GM23248 (cell line): Measurements from ENCODE around the gene B4GALT3.

Experiments used
- EZH2 ChIP-seq: fragments of 200-600 bp; sonication (generic); IDR thresholded peaks from 2 replicates; pipeline ENCODE4 v1.6.1; 2018; ENCODE audit warnings: antibody characterized with exemption, mild to moderate bottlenecking; ENCODE audit not compliant: insufficient read depth, poor library complexity, severe bottlenecking
- EZH2phosphoT487 ChIP-seq: fragments of 200-600 bp; sonication (generic); IDR thresholded peaks from 2 replicates; pipeline ENCODE4 v1.6.1; 2018; ENCODE audit warnings: antibody characterized with exemption, moderate library complexity, mild to moderate bottlenecking, low read depth; ENCODE audit not compliant: insufficient read depth

DNA sequence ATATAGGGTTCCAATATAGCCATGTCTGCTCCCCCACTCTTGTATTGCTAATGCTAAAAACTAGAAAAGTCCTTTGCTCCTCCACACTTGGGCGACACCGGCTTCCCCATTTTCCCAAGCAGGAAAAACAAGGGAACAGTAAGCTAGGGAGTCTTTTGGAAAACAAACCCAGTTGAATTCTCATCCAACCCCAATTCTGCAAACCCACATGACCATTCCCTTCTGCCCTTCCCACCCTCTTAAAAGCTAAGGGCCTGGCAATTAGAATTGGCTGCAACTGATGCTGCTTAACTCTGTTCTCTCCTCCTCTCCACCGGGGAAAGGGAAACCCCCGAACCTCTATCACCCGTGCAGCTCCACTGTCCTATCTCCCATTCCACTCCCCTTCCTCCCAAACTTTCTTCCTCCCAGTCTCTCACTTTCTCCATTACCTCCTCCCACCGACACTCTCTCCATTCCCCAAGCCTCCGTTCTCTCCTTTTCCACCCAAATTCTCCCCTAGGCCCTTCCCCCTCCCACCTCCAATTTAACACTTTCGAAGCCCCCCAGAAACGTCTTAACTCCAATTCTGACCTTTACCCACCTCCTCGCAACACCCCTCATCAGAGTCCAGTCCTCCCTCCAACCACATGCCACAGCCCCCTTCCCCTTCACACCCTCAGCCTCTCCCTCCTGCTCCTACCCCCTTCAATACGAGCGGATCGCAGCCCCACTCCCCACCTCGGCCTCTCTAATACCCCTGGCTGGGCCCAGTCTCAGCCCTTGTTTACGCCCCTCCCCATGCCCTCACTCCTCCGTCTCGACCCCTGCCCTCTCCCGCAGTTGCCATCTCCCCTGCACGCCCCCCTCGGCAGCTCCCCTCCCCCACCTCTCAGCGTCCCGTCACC lies 45.5 kb downstream of the B4GALT3 start:
- no peak for TF ChIP-seq EZH2
- TF ChIP-seq EZH2phosphoT487, result no peak
